OCI-LY3 (cell line): ENCODE measurements around the gene WIF1.

Source experiments
- H2AFZ ChIP-seq: fragments of 200-600, 300-600 bp; shearing (Covaris generic); 2 replicates; pipeline ENCODE4 v1.6.0; 2014; ENCODE audit warnings: antibody characterized with exemption, low read depth, low read length
- H3K27ac ChIP-seq: fragments of 200-600, 300-600 bp; sonication (generic); 2 replicates; pipeline ENCODE4 v1.5.1; 2014; ENCODE audit warnings: mild to moderate bottlenecking, low read length, moderate library complexity, mixed read lengths
- H3K27me3 ChIP-seq: fragments of 200-600, 300-600 bp; sonication (generic); 2 replicates; pipeline ENCODE4 v1.6.1; 2014; ENCODE audit warnings: low read depth, low read length, mixed read lengths
- H3K36me3 ChIP-seq: fragments of 200-600, 300-600 bp; sonication (generic); replicated peaks from 2 replicates; pipeline ENCODE3; 2014; ENCODE audit warnings: low read depth, low read length, mixed read lengths
- H3K4me1 ChIP-seq: fragments of 300-600, 200-600 bp; sonication (generic); 2 replicates; pipeline ENCODE4 v1.6.1; 2014; ENCODE audit warnings: low read length, mixed read lengths
- H3K4me2 ChIP-seq: fragments of 200-600, 300-600 bp; sonication (generic); 2 replicates; pipeline ENCODE4 v1.6.1; 2014; ENCODE audit warnings: low read length, mixed read lengths
- H3K4me3 ChIP-seq: fragments of 300-600, 200-600 bp; sonication (generic); 2 replicates; pipeline ENCODE4 v1.5.1; 2014; ENCODE audit warnings: antibody characterized with exemption, mild to moderate bottlenecking, low read length, moderate library complexity
- H3K79me2 ChIP-seq: fragments of 300-600, 200-600 bp; shearing (Covaris generic); 2 replicates; pipeline ENCODE4 v1.6.1; 2014; ENCODE audit warnings: mild to moderate bottlenecking, low read length, mixed read lengths
- H3K9ac ChIP-seq: fragments of 300-600, 200-600 bp; shearing (Covaris generic); 2 replicates; pipeline ENCODE4 v1.6.0; 2014; ENCODE audit warnings: mild to moderate bottlenecking, low read length, moderate library complexity
- H3K9me3 ChIP-seq: fragments of 200-600, 300-600 bp; shearing (Covaris generic); 2 replicates; pipeline ENCODE4 v1.6.1; 2014; ENCODE audit warnings: low read length, mixed read lengths; ENCODE audit not compliant: insufficient read depth
- H4K20me1 ChIP-seq: fragments of 200-600, 300-600 bp; sonication (generic); 2 replicates; pipeline ENCODE4 v1.6.1; 2016; ENCODE audit warnings: low read length, mixed read lengths; ENCODE audit not compliant: insufficient read depth
- EZH2phosphoT487 ChIP-seq: fragments of 200-600 bp; shearing (Covaris generic); IDR thresholded peaks from 2 replicates; pipeline ENCODE4 v1.6.1; 2018; ENCODE audit warnings: antibody characterized with exemption, mixed run types, low read depth
- TF ChIP-seq, protein P1 (sequence below): fragments of 200-600, 300-600 bp; sonication (generic); IDR thresholded peaks from 2 replicates; pipeline ENCODE4 v1.5.1; 2014; ENCODE audit warnings: antibody characterized with exemption, low read length, low read depth

Gene WIF1

DNA sequence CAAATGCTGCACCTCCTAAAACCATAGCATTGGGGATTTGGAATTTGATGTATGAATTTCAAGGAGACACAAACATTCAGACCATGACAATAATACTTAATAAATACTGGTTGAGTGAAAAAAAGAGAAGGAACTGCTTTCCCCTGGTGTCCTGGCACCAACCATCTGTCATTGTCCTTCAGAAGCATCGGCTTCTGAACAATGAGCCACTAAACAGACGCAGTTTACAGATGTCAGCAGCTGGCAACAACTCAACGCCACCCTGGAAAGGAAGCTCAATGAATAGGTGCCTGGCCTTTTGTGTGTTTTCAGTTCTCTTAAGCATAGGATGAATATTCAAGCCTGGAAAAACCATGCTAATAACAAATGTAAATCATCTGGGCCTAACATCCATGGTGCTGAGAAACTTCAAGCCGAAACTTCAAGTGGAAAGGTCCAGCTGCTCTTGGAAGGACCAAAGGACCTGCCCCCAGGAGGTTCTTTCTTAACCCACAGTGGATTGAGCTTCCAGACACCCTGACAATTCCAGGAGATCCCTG, 101.3 kb downstream of the WIF1 start:
- Histone ChIP-seq H4K20me1 (no peaks in the 10 kb centered on the region), H3K36me3 (no peaks in the 10 kb centered on the region), H3K27ac (no peak overlapping the region), H3K4me1 (no peaks in the 10 kb centered on the region; the same call in 1 of the 2 replicates), H3K79me2 (no peaks in the 10 kb centered on the region), H3K4me2 (no peak overlapping the region), H3K4me3 (no peak overlapping the region), H3K9ac (no peak overlapping the region), H3K9me3 (no peaks in the 10 kb centered on the region), H2AFZ (no peak overlapping the region), H3K27me3 (peaks cover 20% of the 10 kb centered on the region; the same call in 1 of the 2 replicates)
- TF ChIP-seq, protein P1, sequence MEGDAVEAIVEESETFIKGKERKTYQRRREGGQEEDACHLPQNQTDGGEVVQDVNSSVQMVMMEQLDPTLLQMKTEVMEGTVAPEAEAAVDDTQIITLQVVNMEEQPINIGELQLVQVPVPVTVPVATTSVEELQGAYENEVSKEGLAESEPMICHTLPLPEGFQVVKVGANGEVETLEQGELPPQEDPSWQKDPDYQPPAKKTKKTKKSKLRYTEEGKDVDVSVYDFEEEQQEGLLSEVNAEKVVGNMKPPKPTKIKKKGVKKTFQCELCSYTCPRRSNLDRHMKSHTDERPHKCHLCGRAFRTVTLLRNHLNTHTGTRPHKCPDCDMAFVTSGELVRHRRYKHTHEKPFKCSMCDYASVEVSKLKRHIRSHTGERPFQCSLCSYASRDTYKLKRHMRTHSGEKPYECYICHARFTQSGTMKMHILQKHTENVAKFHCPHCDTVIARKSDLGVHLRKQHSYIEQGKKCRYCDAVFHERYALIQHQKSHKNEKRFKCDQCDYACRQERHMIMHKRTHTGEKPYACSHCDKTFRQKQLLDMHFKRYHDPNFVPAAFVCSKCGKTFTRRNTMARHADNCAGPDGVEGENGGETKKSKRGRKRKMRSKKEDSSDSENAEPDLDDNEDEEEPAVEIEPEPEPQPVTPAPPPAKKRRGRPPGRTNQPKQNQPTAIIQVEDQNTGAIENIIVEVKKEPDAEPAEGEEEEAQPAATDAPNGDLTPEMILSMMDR, result no peak
- no peak for TF ChIP-seq EZH2phosphoT487

DNA sequence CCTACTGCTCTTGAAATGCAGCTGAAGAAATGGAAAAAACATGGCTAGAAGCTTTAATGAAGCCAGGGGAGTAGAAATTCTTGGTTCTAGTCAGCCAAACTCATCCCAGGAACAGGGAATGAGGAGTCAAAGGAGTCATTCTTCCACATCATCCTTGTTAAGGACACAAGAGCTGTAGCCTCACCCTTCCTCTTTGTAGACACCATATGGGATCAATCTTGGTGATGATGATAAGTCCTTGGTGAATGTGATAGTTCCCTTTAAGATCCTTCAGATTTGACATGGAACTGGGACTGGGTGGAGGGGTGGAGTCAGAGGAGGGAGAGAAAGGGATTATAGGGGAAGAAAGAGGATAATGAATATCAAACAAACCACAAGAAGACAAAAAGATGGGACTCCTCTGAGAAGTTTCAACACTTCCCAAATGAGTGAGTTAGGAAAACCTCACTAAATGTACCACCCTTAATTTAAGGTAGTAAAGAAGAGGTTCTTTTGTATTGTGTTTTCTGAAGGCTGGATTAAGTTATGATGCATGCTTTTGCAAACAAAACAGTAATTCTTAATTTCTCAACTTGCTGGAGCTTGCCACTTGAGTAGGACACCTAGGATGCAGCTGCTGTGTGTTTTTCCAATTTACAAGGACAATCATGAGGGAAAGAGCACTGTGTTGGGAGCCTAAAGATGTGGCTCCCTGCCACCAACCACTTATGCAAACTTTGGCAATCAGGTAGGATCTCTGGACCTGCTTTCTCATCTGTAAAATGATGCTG, 104.0 kb downstream of the WIF1 start:
- Histone ChIP-seq H4K20me1 (no peaks in the 10 kb centered on the region), H3K4me1 (no peaks in the 10 kb centered on the region), H3K4me3 (no peak overlapping the region), H3K79me2 (no peaks in the 10 kb centered on the region), H2AFZ (no peak overlapping the region), H3K36me3 (no peaks in the 10 kb centered on the region), H3K4me2 (no peak overlapping the region), H3K9me3 (no peaks in the 10 kb centered on the region), H3K27ac (no peak overlapping the region), H3K9ac (no peak overlapping the region), H3K27me3 (peaks cover 14% of the 10 kb centered on the region; the same call in 1 of the 2 replicates)
- TF ChIP-seq EZH2phosphoT487, result no peak
- TF ChIP-seq, protein P1, result no peak

DNA sequence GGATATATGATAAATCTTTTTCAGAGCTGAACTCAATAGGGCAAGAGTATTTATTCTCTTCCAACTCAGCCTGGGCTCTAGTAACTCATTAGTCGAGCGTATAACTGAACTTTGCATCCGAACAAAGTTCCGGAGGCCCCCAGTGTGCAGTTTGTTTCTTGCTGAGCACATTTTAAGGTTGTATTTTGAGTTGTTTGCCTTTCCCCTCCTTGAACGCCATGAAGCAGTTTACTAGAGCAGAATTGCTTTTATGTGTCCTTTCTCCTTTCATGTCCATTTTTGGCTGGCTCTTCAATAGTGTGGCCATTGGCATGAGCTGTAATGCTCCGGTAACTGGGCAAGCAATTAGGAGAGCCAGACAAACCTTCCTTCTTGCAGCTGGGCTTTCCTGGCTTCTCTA, 105.3 kb downstream of the WIF1 start:
- no peaks in the 10 kb centered on the region for H3K4me1 ChIP-seq
- TF ChIP-seq, protein P1, result no peak
- TF ChIP-seq EZH2phosphoT487, result no peak
- peaks cover 14% of the 10 kb centered on the region; the same call in 1 of the 2 replicates for H3K27me3 ChIP-seq
- no peak overlapping the region for H2AFZ ChIP-seq
- no peak overlapping the region for H3K4me3 ChIP-seq
- no peak overlapping the region for H3K27ac ChIP-seq
- no peaks in the 10 kb centered on the region for H3K79me2 ChIP-seq
- H3K9ac ChIP-seq, result no peak overlapping the region
- no peak overlapping the region for H3K4me2 ChIP-seq
- no peaks in the 10 kb centered on the region for H4K20me1 ChIP-seq
- H3K9me3 ChIP-seq, result no peaks in the 10 kb centered on the region
- no peaks in the 10 kb centered on the region for H3K36me3 ChIP-seq

DNA sequence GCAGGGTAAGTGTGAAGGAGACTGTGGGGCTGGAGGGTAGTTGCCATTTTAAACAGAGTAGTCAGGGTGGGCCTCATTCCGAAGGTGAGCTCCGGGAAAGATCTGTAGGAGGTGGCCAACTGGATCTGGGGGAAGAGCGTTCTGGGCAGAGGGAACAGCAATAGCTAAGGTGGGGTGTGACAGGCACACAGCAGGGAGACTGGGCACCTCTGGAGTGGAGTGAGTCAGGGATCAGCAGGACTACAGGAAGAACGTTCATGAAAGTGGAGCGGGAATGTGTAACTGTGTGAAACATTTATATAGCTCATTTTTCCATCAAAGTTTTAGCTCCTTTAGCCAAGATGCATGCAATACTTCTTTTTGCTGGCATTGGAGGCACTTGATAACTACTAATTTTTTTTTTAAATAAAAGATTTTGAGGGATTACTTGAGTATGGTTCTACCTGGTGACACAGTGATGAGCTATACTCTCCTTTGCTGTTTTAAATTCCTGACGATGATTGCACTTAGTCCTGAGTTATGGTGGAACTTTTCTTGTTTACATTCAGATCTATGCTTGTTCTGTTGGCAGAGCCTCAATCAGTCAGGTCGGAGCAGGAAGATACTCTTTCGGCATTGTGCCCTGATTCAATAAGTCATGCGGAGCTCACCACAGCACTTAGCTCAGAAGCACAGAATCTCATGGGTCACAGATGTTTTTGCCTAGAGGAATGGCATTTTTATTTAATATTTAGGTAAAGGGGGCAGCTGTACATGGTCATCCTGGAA, 106.4 kb downstream of the WIF1 start:
- Histone ChIP-seq H3K9ac (no peak overlapping the region), H3K79me2 (no peaks in the 10 kb centered on the region), H3K27me3 (peaks cover 17% of the 10 kb centered on the region; the same call in 1 of the 2 replicates), H3K9me3 (no peaks in the 10 kb centered on the region), H3K36me3 (no peaks in the 10 kb centered on the region), H3K27ac (no peak overlapping the region), H4K20me1 (no peaks in the 10 kb centered on the region), H3K4me2 (no peak overlapping the region), H3K4me3 (no peak overlapping the region), H2AFZ (no peak overlapping the region), H3K4me1 (no peaks in the 10 kb centered on the region)
- TF ChIP-seq, protein P1, result no peak
- no peak for TF ChIP-seq EZH2phosphoT487
